Gastroesophageal sphincter (tissue), 3 donors: ENCODE measurements around the gene PLCH1.

Experiments used
- EP300 ChIP-seq: sonication (generic); formaldehyde crosslinking; IDR thresholded peaks from one replicate; pipeline ENCODE4 v1.6.1; 2017; ENCODE audit warnings: antibody characterized with exemption, mild to moderate bottlenecking
- POLR2A ChIP-seq, 2 donors: fragments of 450-650 bp; IDR thresholded peaks; one replicate each; pipeline ENCODE4 v1.6.1; 2017; ENCODE audit warnings: antibody characterized with exemption in 2 of 2, mild to moderate bottlenecking in 2 of 2, moderate library complexity in 1 of 2
- TF ChIP-seq, protein P1 (sequence below), 4 experiments: fragments of 200-600 bp in 2 of 4; fragments of 450-650 bp in 2 of 4; sonication (generic) in 1 of 4; IDR thresholded peaks; one replicate each; pipeline ENCODE4 v1.5.1; 2017 to 2019; ENCODE audit warnings: antibody characterized with exemption in 4 of 4, mild to moderate bottlenecking in 2 of 4, moderate library complexity in 2 of 4

DNA sequence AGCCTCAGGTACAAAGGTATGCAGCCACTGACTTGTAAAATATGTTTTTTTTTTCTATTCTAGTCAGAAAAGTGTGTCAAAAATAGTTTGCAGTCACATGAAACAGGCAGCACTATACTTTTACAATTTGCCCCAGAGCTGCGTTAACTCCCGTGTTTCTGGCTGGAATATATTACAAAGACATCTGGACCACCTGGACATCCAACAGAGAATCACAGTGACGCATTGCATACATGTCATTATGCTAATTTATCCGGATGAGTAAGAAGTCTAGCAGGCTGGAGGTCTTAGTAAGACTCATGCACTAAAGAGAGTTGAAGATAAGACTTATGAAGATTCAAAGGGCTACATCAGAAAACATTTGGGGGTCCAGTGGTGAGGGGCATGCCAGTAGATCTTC lies 412.2 kb downstream of the PLCH1 start:
- TF ChIP-seq, protein P1, sequence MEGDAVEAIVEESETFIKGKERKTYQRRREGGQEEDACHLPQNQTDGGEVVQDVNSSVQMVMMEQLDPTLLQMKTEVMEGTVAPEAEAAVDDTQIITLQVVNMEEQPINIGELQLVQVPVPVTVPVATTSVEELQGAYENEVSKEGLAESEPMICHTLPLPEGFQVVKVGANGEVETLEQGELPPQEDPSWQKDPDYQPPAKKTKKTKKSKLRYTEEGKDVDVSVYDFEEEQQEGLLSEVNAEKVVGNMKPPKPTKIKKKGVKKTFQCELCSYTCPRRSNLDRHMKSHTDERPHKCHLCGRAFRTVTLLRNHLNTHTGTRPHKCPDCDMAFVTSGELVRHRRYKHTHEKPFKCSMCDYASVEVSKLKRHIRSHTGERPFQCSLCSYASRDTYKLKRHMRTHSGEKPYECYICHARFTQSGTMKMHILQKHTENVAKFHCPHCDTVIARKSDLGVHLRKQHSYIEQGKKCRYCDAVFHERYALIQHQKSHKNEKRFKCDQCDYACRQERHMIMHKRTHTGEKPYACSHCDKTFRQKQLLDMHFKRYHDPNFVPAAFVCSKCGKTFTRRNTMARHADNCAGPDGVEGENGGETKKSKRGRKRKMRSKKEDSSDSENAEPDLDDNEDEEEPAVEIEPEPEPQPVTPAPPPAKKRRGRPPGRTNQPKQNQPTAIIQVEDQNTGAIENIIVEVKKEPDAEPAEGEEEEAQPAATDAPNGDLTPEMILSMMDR (IDR thresholded peaks at IDR 0.05), result no peak
- TF ChIP-seq POLR2A (IDR thresholded peaks at IDR 0.05), result no peak
- TF ChIP-seq EP300, result no peak
